Activated naive CD4-positive, alpha-beta T cell treated with anti-CD3 and anti-CD28 coated beads, Interleukin-2, amount 10 ng/mL, durations not matched to agents 7 days and 5 days (primary cell): ENCODE results near the gene AK3.

ENCODE experiments used
- CTCF ChIA-PET: fragments of 350-600 bp; sonication (Branson Sonifier 250); formaldehyde crosslinking; loops from one replicate; lab custom pipeline; 2021; ENCODE audit warnings: antibody characterized with exemption; lab: Charles Lee
- DNase-seq: peaks from one replicate; pipeline ENCODE4 v3.0.0-alpha.2; 2020
- H3K27ac Mint-ChIP-seq: one replicate; pipeline ENCODE4 v1.8.0; 2021; ENCODE audit warnings: mild to moderate bottlenecking, moderate library complexity, mixed read lengths
- H3K27me3 Mint-ChIP-seq: one replicate; pipeline ENCODE4 v1.8.0; 2021; ENCODE audit warnings: mild to moderate bottlenecking, mixed read lengths
- H3K36me3 Mint-ChIP-seq: one replicate; pipeline ENCODE4 v1.8.0; 2021; ENCODE audit warnings: mixed read lengths
- H3K4me1 Mint-ChIP-seq: one replicate; pipeline ENCODE4 v1.8.0; 2021; ENCODE audit warnings: mixed read lengths
- H3K4me3 Mint-ChIP-seq: one replicate; pipeline ENCODE4 v1.8.0; 2021; ENCODE audit warnings: mild to moderate bottlenecking, moderate library complexity, mixed read lengths
- H3K9me3 Mint-ChIP-seq: one replicate; pipeline ENCODE4 v1.8.0; 2021; ENCODE audit warnings: mixed read lengths

Gene AK3

GRCh38 chr9:4740388-4740637 lies 689 bp downstream of the AK3 start:
- no peak for DNase-seq
- H3K4me3 Mint-ChIP-seq, result peak overlapping the region; percentile 89
- H3K27ac Mint-ChIP-seq, result peak overlapping the region; percentile 90
- H3K4me1 Mint-ChIP-seq, result peaks cover 40% of the 10 kb centered on the region
- no peaks in the 10 kb centered on the region for H3K9me3 Mint-ChIP-seq
- H3K27me3 Mint-ChIP-seq, result no peaks in the 10 kb centered on the region
- H3K36me3 Mint-ChIP-seq, result peaks cover 15% of the 10 kb centered on the region
- CTCF ChIA-PET, result interaction anchor here (0.5 to 1.3 kb wide), 5 partner anchors 33 to 135 kb away, joined by 3 read pairs; no protein-coding TSS in a partner anchor

DNA sequence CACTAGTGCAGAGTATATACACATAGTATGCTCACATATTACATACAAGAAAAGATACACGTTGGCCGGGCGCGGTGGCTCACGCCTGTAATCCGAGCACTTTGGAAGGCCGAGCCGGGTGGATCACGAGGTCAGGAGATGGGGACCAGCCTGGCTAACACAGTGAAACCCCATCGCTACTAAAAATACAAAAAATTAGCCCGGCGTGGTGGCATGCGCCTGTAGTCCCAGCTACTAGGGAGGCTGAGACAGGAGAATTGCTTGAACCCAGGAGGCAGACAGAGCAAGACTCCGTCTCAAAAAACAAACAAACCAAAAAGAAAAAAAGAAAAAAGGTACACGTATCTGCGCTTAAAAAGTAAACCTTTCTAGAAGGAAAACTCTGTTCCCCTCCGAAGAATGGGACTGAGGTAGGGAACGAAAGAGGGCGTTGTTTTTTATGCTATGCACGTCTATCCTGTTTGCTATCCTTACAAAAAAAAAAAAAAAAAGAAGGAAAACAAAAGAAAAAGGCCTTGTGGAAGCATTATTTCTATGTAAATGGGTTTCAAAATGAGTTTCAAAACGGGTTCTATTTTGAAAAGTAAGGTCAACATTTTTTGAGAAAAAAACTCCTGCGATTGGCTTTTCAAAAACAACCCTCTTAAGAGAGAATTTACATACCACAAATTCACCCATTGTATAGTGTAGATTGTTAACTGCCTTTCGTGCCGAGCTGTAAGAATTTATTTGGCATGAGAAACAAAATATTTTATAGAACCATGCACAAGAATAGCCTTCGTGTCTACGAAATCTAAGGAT lies 1.2 kb downstream of the AK3 start:
- peak overlapping the region; percentile 89 for H3K4me3 Mint-ChIP-seq
- H3K27me3 Mint-ChIP-seq, result no peaks in the 10 kb centered on the region
- no peaks in the 10 kb centered on the region for H3K9me3 Mint-ChIP-seq
- no peak for DNase-seq
- peaks cover 16% of the 10 kb centered on the region for H3K36me3 Mint-ChIP-seq
- H3K27ac Mint-ChIP-seq, result peak overlapping the region; percentile 90
- peaks cover 40% of the 10 kb centered on the region for H3K4me1 Mint-ChIP-seq
- CTCF ChIA-PET, result interaction anchor here (0.5 to 1.3 kb wide), 5 partner anchors 33 to 135 kb away, joined by 3 read pairs; no protein-coding TSS in a partner anchor

- no peak for DNase-seq
- CTCF ChIA-PET, result interaction anchor here (2.1 kb wide), 1 partner anchor 10 kb away, joined by 4 read pairs; no protein-coding TSS in a partner anchor
- Mint-ChIP-seq H3K4me1 (peaks cover 42% of the 10 kb centered on the region), H3K27ac (peak overlapping the region; percentile 90), H3K4me3 (peak overlapping the region; percentile 89), H3K27me3 (no peaks in the 10 kb centered on the region), H3K36me3 (peaks cover 17% of the 10 kb centered on the region), H3K9me3 (no peaks in the 10 kb centered on the region)
Observed at GRCh38 chr9:4738866-4739586, 2.0 kb downstream of the AK3 start.

DNA sequence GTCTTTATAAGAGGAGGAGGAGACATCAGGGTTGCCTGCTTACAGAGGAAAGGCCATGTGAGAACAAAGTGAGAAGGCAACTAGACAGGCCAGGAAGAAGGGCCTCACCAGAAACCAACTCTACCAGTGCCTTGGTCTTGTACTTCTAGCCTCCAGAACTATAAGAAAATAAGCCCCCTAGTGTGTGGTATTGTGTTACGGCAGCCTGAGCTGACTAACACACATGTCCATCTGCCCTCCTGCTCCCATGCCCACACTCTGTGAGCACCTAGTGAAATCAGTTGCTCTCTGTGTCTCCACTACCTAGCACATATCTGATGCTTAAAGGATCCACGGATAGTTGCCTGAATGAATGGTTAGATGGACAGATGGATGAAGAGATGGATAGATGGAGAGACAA lies 6.9 kb downstream of the AK3 start:
- DNase-seq, result no peak
- Mint-ChIP-seq H3K27me3 (no peaks in the 10 kb centered on the region), H3K4me1 (peaks cover 31% of the 10 kb centered on the region), H3K9me3 (no peaks in the 10 kb centered on the region), H3K4me3 (no peak overlapping the region), H3K36me3 (peaks cover 23% of the 10 kb centered on the region), H3K27ac (no peak overlapping the region)
- CTCF ChIA-PET, result no interaction called here

DNA sequence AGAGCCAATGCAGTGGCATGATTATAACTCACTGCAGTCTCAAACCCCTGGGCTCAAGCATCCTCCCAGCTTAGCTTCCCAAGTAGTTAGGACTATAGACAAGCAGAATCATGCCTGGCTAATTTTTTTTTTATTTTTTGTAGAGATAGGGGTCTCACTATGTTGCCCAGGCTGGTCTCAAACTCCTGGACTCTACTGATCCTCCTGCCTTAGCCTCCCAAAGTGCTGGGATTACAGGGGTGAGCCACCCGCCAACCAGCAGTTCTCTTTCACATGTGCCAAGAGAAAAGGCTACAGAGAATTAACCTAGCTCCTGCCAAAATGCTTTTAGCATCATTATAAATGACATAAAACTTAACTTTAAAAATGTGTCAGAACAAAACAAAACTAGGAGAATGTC lies 8.1 kb downstream of the AK3 start:
- Mint-ChIP-seq H3K4me3 (no peak overlapping the region), H3K4me1 (peaks cover 22% of the 10 kb centered on the region), H3K9me3 (no peaks in the 10 kb centered on the region), H3K36me3 (peaks cover 20% of the 10 kb centered on the region), H3K27ac (no peak overlapping the region), H3K27me3 (no peaks in the 10 kb centered on the region)
- no peak for DNase-seq
- CTCF ChIA-PET, result interaction anchor here (0.6 kb wide), 1 partner anchor 603 kb away, joined by 4 read pairs; no protein-coding TSS in a partner anchor

GRCh38 chr9:4727593-4727992 lies 13.4 kb downstream of the AK3 start:
- H3K4me1 Mint-ChIP-seq, result peaks cover 8% of the 10 kb centered on the region
- no peak overlapping the region for H3K27ac Mint-ChIP-seq
- H3K27me3 Mint-ChIP-seq, result no peaks in the 10 kb centered on the region
- CTCF ChIA-PET, result no interaction called here
- H3K36me3 Mint-ChIP-seq, result peaks cover 26% of the 10 kb centered on the region
- H3K4me3 Mint-ChIP-seq, result no peak overlapping the region
- no peak for DNase-seq
- no peaks in the 10 kb centered on the region for H3K9me3 Mint-ChIP-seq

- H3K36me3 Mint-ChIP-seq, result peaks cover 36% of the 10 kb centered on the region
- H3K9me3 Mint-ChIP-seq, result no peaks in the 10 kb centered on the region
- H3K27ac Mint-ChIP-seq, result no peak overlapping the region
- CTCF ChIA-PET, result no interaction called here
- no peak overlapping the region for H3K4me3 Mint-ChIP-seq
- peaks cover 8% of the 10 kb centered on the region for H3K4me1 Mint-ChIP-seq
- no peaks in the 10 kb centered on the region for H3K27me3 Mint-ChIP-seq
- no peak for DNase-seq
Observed at GRCh38 chr9:4725706-4726442, 15.1 kb downstream of the AK3 start.

GRCh38 chr9:4721736-4722135 lies 19.3 kb downstream of the AK3 start:
- Mint-ChIP-seq H3K4me1 (peaks cover 6% of the 10 kb centered on the region), H3K27me3 (no peaks in the 10 kb centered on the region), H3K9me3 (no peaks in the 10 kb centered on the region), H3K27ac (no peak overlapping the region), H3K36me3 (peaks cover 53% of the 10 kb centered on the region), H3K4me3 (no peak overlapping the region)
- DNase-seq, result no peak
- CTCF ChIA-PET, result no interaction called here

- Mint-ChIP-seq H3K27me3 (no peaks in the 10 kb centered on the region), H3K36me3 (peaks cover 55% of the 10 kb centered on the region), H3K27ac (no peak overlapping the region), H3K4me1 (no peaks in the 10 kb centered on the region), H3K4me3 (no peak overlapping the region), H3K9me3 (peaks cover 2% of the 10 kb centered on the region)
- DNase-seq, result no peak
- CTCF ChIA-PET, result no interaction called here
Observed at GRCh38 chr9:4718911-4719310, 22.1 kb downstream of the AK3 start.

- Mint-ChIP-seq H3K4me3 (no peak overlapping the region), H3K4me1 (no peaks in the 10 kb centered on the region), H3K9me3 (peaks cover 4% of the 10 kb centered on the region), H3K27me3 (no peaks in the 10 kb centered on the region), H3K36me3 (peaks cover 58% of the 10 kb centered on the region), H3K27ac (no peak overlapping the region)
- no peak for DNase-seq
- CTCF ChIA-PET, result no interaction called here
Observed at GRCh38 chr9:4717815-4718214, 23.2 kb downstream of the AK3 start.

DNA sequence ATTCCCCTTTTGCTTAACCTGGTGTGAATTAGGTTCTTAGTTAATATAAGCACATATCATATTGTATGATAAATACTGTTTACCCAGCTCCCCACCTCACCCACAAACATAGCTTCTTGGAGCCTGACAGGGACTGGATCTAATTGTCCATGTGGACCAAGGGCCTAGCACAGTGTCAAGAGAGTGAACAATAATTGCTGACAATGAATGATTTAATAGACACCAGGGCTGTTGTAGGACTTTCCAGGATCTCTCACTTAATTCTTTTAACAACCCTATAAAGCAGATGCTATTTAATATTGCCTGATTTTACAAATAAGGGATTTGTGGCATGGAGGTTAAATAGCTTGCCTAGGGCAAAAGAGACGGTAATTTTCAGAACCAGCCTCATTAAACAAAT lies 24.8 kb downstream of the AK3 start:
- Mint-ChIP-seq H3K4me3 (no peak overlapping the region), H3K36me3 (peaks cover 57% of the 10 kb centered on the region), H3K9me3 (peaks cover 4% of the 10 kb centered on the region), H3K27ac (no peak overlapping the region), H3K4me1 (no peaks in the 10 kb centered on the region), H3K27me3 (no peaks in the 10 kb centered on the region)
- CTCF ChIA-PET, result no interaction called here
- no peak for DNase-seq

DNA sequence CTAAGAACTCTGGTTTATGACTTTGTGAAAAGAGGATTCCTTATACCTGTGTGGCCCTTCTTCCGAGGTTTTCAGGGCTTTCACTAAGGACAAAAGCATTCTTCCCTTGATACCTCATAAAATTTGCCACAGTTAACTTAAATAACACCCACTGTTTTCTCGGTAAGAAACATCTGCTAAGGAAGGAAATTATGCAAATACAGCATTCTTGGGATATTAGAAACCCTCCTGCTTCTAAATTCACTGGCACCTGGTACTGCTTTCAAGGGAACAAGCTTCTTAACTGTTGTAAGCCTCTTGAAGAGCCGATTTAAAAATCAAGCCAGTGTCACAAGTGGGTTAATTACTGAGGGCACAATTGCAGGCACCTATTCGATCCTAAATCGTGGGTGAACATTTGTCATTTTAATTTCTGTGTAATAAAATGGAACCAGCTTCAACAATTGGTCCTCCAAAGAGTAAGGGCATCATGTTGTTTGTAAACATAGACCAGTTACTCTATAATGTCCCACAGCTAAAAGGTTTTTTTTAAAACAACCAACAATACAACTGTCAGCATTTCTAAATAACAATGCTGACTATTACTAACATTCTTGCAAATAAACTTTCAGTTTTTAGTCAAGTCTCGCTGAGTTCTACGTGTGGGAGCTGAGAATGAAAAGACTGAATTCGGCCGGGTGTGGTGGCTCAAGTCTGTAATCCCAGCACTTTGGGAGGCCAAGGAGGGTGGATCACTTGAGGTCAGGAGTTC lies 26.6 kb downstream of the AK3 start:
- Mint-ChIP-seq H3K27ac (no peak overlapping the region), H3K4me3 (no peak overlapping the region), H3K9me3 (peaks cover 4% of the 10 kb centered on the region), H3K36me3 (peaks cover 55% of the 10 kb centered on the region), H3K4me1 (no peaks in the 10 kb centered on the region), H3K27me3 (no peaks in the 10 kb centered on the region)
- CTCF ChIA-PET, result no interaction called here
- no peak for DNase-seq

- CTCF ChIA-PET, result no interaction called here
- H3K9me3 Mint-ChIP-seq, result peaks cover 4% of the 10 kb centered on the region
Observed at GRCh38 chr9:4713849-4714248, 27.2 kb downstream of the AK3 start.

GRCh38 chr9:4709380-4709779 lies 31.6 kb downstream of the AK3 start:
- no peak for DNase-seq
- no peak overlapping the region for H3K4me3 Mint-ChIP-seq
- CTCF ChIA-PET, result interaction anchor here (0.6 kb wide), 1 partner anchor 1769 kb away, joined by 3 read pairs; no protein-coding TSS in a partner anchor
- H3K4me1 Mint-ChIP-seq, result peaks cover 5% of the 10 kb centered on the region
- peaks cover 53% of the 10 kb centered on the region for H3K36me3 Mint-ChIP-seq
- H3K27me3 Mint-ChIP-seq, result no peaks in the 10 kb centered on the region
- peaks cover 4% of the 10 kb centered on the region for H3K9me3 Mint-ChIP-seq
- H3K27ac Mint-ChIP-seq, result no peak overlapping the region

More at GRCh38 chr9:4713849-4714248, 27.2 kb downstream of the AK3 start:
- Mint-ChIP-seq H3K27me3 (no peaks in the 10 kb centered on the region), H3K36me3 (peaks cover 57% of the 10 kb centered on the region), H3K27ac (no peak overlapping the region), H3K4me3 (no peak overlapping the region), H3K4me1 (no peaks in the 10 kb centered on the region)
- no peak for DNase-seq
